Trophoblast cell (in vitro differentiated cells and primary cell): ENCODE data around the gene POLDIP3.
"Not testable (repeated sequence)": the region's sequence is repeated elsewhere in the genome, so short reads cannot be mapped to it uniquely, and the experiment has no call there.

ENCODE experiments used
- DNase-seq, 2 donors: peaks; one replicate each; pipeline ENCODE4 v3.0.0-alpha.2; 2016
- H2AFZ ChIP-seq: 2 replicates; pipeline ENCODE4 v1.6.1; 2013; ENCODE audit warnings: low read length, moderate library complexity, mild to moderate bottlenecking; ENCODE audit not compliant: insufficient read depth, poor library complexity
- H2AK5ac ChIP-seq: 2 replicates; pipeline ENCODE4 v1.6.1; 2013; ENCODE audit warnings: mild to moderate bottlenecking, low read length
- H2BK120ac ChIP-seq: 2 replicates; pipeline ENCODE4 v1.6.1; 2013; ENCODE audit warnings: low read length, mild to moderate bottlenecking, moderate library complexity; ENCODE audit not compliant: insufficient read depth, poor library complexity
- H2BK12ac ChIP-seq: 2 replicates; pipeline ENCODE4 v1.6.1; 2013; ENCODE audit warnings: mild to moderate bottlenecking, low read length, moderate library complexity
- H2BK5ac ChIP-seq: 2 replicates; pipeline ENCODE4 v1.6.1; 2013; ENCODE audit warnings: low read length, low read depth, moderate library complexity, mild to moderate bottlenecking; ENCODE audit not compliant: poor library complexity
- H3K14ac ChIP-seq: 2 replicates; pipeline ENCODE4 v1.6.1; 2013; ENCODE audit warnings: mild to moderate bottlenecking, low read length
- H3K18ac ChIP-seq: 2 replicates; pipeline ENCODE4 v1.6.1; 2013; ENCODE audit warnings: mild to moderate bottlenecking, low read length
- H3K23ac ChIP-seq: 2 replicates; pipeline ENCODE4 v1.6.1; 2013; ENCODE audit warnings: low read length
- H3K27ac ChIP-seq: 2 replicates; pipeline ENCODE4 v1.5.1; 2013; ENCODE audit warnings: low read depth, mild to moderate bottlenecking, inconsistent platforms, low read length, moderate library complexity
- H3K27me3 ChIP-seq: 2 replicates; pipeline ENCODE4 v1.6.1; 2013; ENCODE audit warnings: inconsistent platforms, mild to moderate bottlenecking, low read length, moderate library complexity; ENCODE audit not compliant: insufficient read depth
- H3K36me3 ChIP-seq, 2 experiments: 1 replicate in 1 of 2; 2 replicates in 1 of 2; pipeline ENCODE4 v1.6.1; 2013; ENCODE audit warnings: low read length in 2 of 2, mild to moderate bottlenecking in 2 of 2, moderate library complexity in 1 of 2; ENCODE audit not compliant: insufficient read depth in 2 of 2, control insufficient read depth in 1 of 2
- H3K4ac ChIP-seq: 2 replicates; pipeline ENCODE4 v1.6.1; 2013; ENCODE audit warnings: low read depth, mild to moderate bottlenecking, low read length, moderate library complexity
- H3K4me1 ChIP-seq, 2 experiments: 1 replicate in 1 of 2; 2 replicates in 1 of 2; pipeline ENCODE4 v1.6.1; 2013; ENCODE audit warnings: low read length in 2 of 2, mild to moderate bottlenecking in 2 of 2, moderate library complexity in 1 of 2; ENCODE audit not compliant: insufficient read depth in 2 of 2, control insufficient read depth in 1 of 2
- H3K4me2 ChIP-seq: 2 replicates; pipeline ENCODE4 v1.6.1; 2013; ENCODE audit warnings: inconsistent platforms, mild to moderate bottlenecking, low read length, moderate library complexity
- H3K4me3 ChIP-seq: 2 replicates; pipeline ENCODE4 v1.5.1; 2013; ENCODE audit warnings: mild to moderate bottlenecking, low read depth, low read length, inconsistent platforms
- H3K79me1 ChIP-seq: one replicate; pipeline ENCODE4 v1.6.1; 2013; ENCODE audit warnings: low read length
- H3K79me2 ChIP-seq: 2 replicates; pipeline ENCODE4 v1.6.1; 2013; ENCODE audit warnings: low read length, mild to moderate bottlenecking; ENCODE audit not compliant: control insufficient read depth, insufficient read depth, poor library complexity
- H3K9ac ChIP-seq: 2 replicates; pipeline ENCODE4 v1.6.1; 2013; ENCODE audit warnings: mild to moderate bottlenecking, low read length
- H3K9me3 ChIP-seq: 2 replicates; pipeline ENCODE4 v1.6.1; 2013; ENCODE audit warnings: low read depth, mild to moderate bottlenecking, control low read depth, inconsistent platforms, low read length; ENCODE audit not compliant: insufficient read depth
- H4K12ac ChIP-seq: 2 replicates; pipeline ENCODE4 v1.6.1; 2013; ENCODE audit warnings: low read depth, mild to moderate bottlenecking, low read length, moderate library complexity
- H4K8ac ChIP-seq: 2 replicates; pipeline ENCODE4 v1.6.1; 2013; ENCODE audit warnings: low read depth, mild to moderate bottlenecking, low read length, moderate library complexity
- H4K91ac ChIP-seq: one replicate; pipeline ENCODE4 v1.6.1; 2013; ENCODE audit warnings: low read depth, mild to moderate bottlenecking, low read length, moderate library complexity
- WGBS: extraction: QIAGEN DNeasy Blood & Tissue Kit; methylation state at CpG from one replicate; pipeline ENCODE4 v1.1.7; 2013; ENCODE audit warnings: missing lambda C conversion rate; ENCODE audit not compliant: insufficient read length, insufficient coverage; ENCODE audit errors: extremely low coverage; 5-methylcytosine and 5-hydroxymethylcytosine counted together

The POLDIP3 gene

GRCh38 chr22:42577141-42577540, 37.5 kb downstream of the POLDIP3 start:
- not testable (repeated sequence) for H3K79me1 ChIP-seq

GRCh38 chr22:42575996-42576574, 38.6 kb downstream of the POLDIP3 start:
- not testable (repeated sequence) for H2BK12ac ChIP-seq, H3K27me3 ChIP-seq, H4K8ac ChIP-seq, DNase-seq, H3K27ac ChIP-seq, H3K79me1 ChIP-seq, H3K4me1 ChIP-seq, H2BK5ac ChIP-seq, H4K12ac ChIP-seq, H3K4ac ChIP-seq, H3K4me3 ChIP-seq, H3K14ac ChIP-seq, H3K9me3 ChIP-seq, H3K79me2 ChIP-seq, H3K23ac ChIP-seq, H4K91ac ChIP-seq, H3K9ac ChIP-seq, H2AK5ac ChIP-seq, H3K4me2 ChIP-seq, H3K18ac ChIP-seq, H2AFZ ChIP-seq, H2BK120ac ChIP-seq
- H3K36me3 ChIP-seq: peaks cover 55 to 56% of the 10 kb centered on the region in 2 experiments
- WGBS: no CpG with 5 or more reads among the region's 30 CpGs

More at GRCh38 chr22:42577141-42577540, 37.5 kb downstream of the POLDIP3 start:
- not testable (repeated sequence) for DNase-seq, H3K79me2 ChIP-seq, H3K4me2 ChIP-seq, H4K8ac ChIP-seq, H3K4me3 ChIP-seq, H2AFZ ChIP-seq, H2BK5ac ChIP-seq, H3K27ac ChIP-seq, H3K9me3 ChIP-seq, H3K4me1 ChIP-seq, H2BK12ac ChIP-seq, H3K18ac ChIP-seq, H2BK120ac ChIP-seq, H2AK5ac ChIP-seq, H4K91ac ChIP-seq, H4K12ac ChIP-seq, H3K4ac ChIP-seq, H3K14ac ChIP-seq, H3K9ac ChIP-seq, H3K23ac ChIP-seq, H3K27me3 ChIP-seq
- no CpG with 5 or more reads among the region's 9 CpGs for WGBS
- peaks cover 50 to 54% of the 10 kb centered on the region in 2 experiments for H3K36me3 ChIP-seq

- not testable (repeated sequence) for H2AFZ ChIP-seq, H3K27me3 ChIP-seq, H4K8ac ChIP-seq, H3K9ac ChIP-seq, H2AK5ac ChIP-seq, H3K27ac ChIP-seq, H3K4ac ChIP-seq, H2BK12ac ChIP-seq, H3K23ac ChIP-seq, H2BK120ac ChIP-seq, H3K4me3 ChIP-seq, H3K9me3 ChIP-seq, DNase-seq, H3K18ac ChIP-seq, H3K14ac ChIP-seq, H2BK5ac ChIP-seq, H4K12ac ChIP-seq, H3K4me1 ChIP-seq, H3K79me1 ChIP-seq, H3K79me2 ChIP-seq, H3K4me2 ChIP-seq, H4K91ac ChIP-seq
- peaks cover 55 to 60% of the 10 kb centered on the region in 2 experiments for H3K36me3 ChIP-seq
- no CpG with 5 or more reads among the region's 21 CpGs for WGBS
Observed at GRCh38 chr22:42574468-42574867, 40.2 kb downstream of the POLDIP3 start.

- H2BK120ac ChIP-seq, H2AFZ ChIP-seq, H3K79me2 ChIP-seq, H4K12ac ChIP-seq, H3K23ac ChIP-seq, H3K14ac ChIP-seq, H3K9me3 ChIP-seq, H3K4me2 ChIP-seq, H2BK12ac ChIP-seq, H3K4me3 ChIP-seq, H3K79me1 ChIP-seq, H3K27me3 ChIP-seq, H3K9ac ChIP-seq, H3K27ac ChIP-seq, H4K91ac ChIP-seq, H3K4me1 ChIP-seq, H3K18ac ChIP-seq, DNase-seq, H4K8ac ChIP-seq, H3K4ac ChIP-seq, H2AK5ac ChIP-seq, H2BK5ac ChIP-seq: not testable (repeated sequence)
- peaks cover 55 to 60% of the 10 kb centered on the region in 2 experiments for H3K36me3 ChIP-seq
- WGBS: no CpG with 5 or more reads among the region's 1 CpG
Observed at GRCh38 chr22:42574046-42574445, 40.6 kb downstream of the POLDIP3 start.
